ENCODE data around the gene CERS6. TPM values are rescaled to one million over a fixed set of nuclear protein-coding genes. Genes with fewer than 3 reads are reported as not detected.

The CERS6 gene
- total and polyA plus RNA-seq, 2 experiments from 2014 or later, result 8.3 to 16.0 TPM

DNA sequence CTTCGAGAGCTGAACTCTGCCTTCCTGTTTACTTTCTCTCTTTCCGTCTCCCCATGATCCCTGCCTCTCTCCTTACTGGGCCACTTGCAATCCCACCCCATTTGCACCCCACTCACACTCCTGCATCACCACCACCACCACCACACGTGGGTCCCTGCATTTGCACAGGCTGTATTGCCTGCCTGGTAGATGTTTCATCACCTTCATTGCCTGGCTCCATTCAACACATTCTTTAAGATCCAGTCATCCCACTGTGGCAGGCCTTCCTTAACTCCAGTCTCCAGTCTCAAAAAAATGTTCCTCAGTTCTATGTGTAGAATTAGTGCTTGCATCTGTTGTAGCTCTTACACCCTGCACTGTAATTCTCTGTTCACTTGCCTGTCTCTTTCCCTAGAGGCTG lies 360.3 kb downstream of the CERS6 start:
- Histone ChIP-seq H3K4me3 (no peak overlapping the region), H3K9me2 (ENCODE audit: insufficient read depth) (no peaks in the 10 kb centered on the region), H3K4me1 (ENCODE audit: insufficient read depth) (peaks cover 15% of the 10 kb centered on the region), H3K9me3 (ENCODE audit: low read depth) (no peaks in the 10 kb centered on the region), H3K36me3 (ENCODE audit: low read depth) (no peaks in the 10 kb centered on the region), H3K4me2 (ENCODE audit: unreplicated experiment) (peak overlapping the region; percentile 32), H3K27ac (peak overlapping the region; percentile 47), H2AFZ (no peak overlapping the region), H3K9ac (no peak overlapping the region), H3K27me3 (replicated peaks; ENCODE audit: insufficient read depth) (no peaks in the 10 kb centered on the region), H3K79me2 (ENCODE audit: insufficient read depth) (no peaks in the 10 kb centered on the region), H4K20me1 (ENCODE audit: insufficient read depth) (no peaks in the 10 kb centered on the region), H3F3A (ENCODE audit: insufficient read depth) (peaks cover 7% of the 10 kb centered on the region)
- 61 to 64% methylated on average over 3 of the region's 3 CpGs for WGBS, 2 experiments (ENCODE audit: low coverage in 1 of 2, low lambda C conversion rate in 2 of 2, missing lambda C conversion rate in 2 of 2)
- DNase-seq, result peak; percentile 89
- TF ChIP-seq EZH2 (IDR thresholded peaks at IDR 0.05; ENCODE audit: insufficient read depth, poor library complexity, severe bottlenecking) (no peak), EZH2phosphoT487 (IDR thresholded peaks at IDR 0.05; ENCODE audit: insufficient read depth, low read depth) (no peak)
- in situ Hi-C loops (cut with MboI), result no loop called here

DNA sequence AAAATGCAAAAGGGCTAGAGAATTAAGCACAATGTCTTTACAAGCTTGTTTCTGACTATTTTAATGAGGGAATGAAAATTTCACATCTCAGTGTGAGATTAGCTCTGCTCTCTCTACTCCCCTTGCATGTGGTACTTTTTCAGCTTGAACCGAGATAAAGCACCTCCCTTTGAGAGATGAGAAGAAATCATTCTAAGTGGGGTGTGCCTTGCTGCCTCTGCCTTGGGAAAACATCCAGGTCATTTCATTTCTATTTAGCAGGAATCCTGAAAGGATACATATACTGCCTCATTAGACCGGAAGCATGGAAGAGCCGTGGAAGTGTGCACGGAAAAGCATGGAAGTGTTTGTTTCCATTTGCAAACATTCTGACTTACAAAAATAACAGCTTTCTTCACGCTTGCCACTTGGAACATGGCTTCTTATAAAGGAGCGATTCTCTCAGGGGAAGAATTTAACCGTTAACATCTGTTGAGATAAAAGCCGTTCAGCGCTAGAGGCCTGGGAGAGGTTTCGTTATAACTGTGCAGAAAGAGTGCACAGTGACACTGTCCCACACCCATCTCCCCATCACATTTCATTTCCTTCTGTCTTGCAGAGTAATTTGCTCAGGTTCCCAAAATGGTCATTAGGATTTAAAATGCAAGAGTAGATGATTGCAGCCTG lies 363.1 kb downstream of the CERS6 start:
- in situ Hi-C loops (cut with MboI), result no loop called here
- Histone ChIP-seq H3K36me3 (ENCODE audit: low read depth) (no peaks in the 10 kb centered on the region), H3K9me3 (ENCODE audit: low read depth) (no peaks in the 10 kb centered on the region), H3K79me2 (ENCODE audit: insufficient read depth) (no peaks in the 10 kb centered on the region), H2AFZ (no peak overlapping the region), H3K9me2 (ENCODE audit: insufficient read depth) (no peaks in the 10 kb centered on the region), H3K4me3 (no peak overlapping the region), H3K4me1 (ENCODE audit: insufficient read depth) (peaks cover 15% of the 10 kb centered on the region), H3K4me2 (ENCODE audit: unreplicated experiment) (no peak overlapping the region), H4K20me1 (ENCODE audit: insufficient read depth) (no peaks in the 10 kb centered on the region), H3K27me3 (replicated peaks; ENCODE audit: insufficient read depth) (no peaks in the 10 kb centered on the region), H3K9ac (no peak overlapping the region), H3K27ac (no peak overlapping the region), H3F3A (ENCODE audit: insufficient read depth) (peaks cover 7% of the 10 kb centered on the region)
- no peak for TF ChIP-seq EZH2phosphoT487 (IDR thresholded peaks at IDR 0.05; ENCODE audit: insufficient read depth, low read depth)
- TF ChIP-seq EZH2 (IDR thresholded peaks at IDR 0.05; ENCODE audit: insufficient read depth, poor library complexity, severe bottlenecking), result no peak
- 61 to 65% methylated on average over 10 of the region's 10 CpGs for WGBS, 2 experiments (ENCODE audit: low coverage in 1 of 2, low lambda C conversion rate in 2 of 2, missing lambda C conversion rate in 2 of 2)
- DNase-seq, result no peak

DNA sequence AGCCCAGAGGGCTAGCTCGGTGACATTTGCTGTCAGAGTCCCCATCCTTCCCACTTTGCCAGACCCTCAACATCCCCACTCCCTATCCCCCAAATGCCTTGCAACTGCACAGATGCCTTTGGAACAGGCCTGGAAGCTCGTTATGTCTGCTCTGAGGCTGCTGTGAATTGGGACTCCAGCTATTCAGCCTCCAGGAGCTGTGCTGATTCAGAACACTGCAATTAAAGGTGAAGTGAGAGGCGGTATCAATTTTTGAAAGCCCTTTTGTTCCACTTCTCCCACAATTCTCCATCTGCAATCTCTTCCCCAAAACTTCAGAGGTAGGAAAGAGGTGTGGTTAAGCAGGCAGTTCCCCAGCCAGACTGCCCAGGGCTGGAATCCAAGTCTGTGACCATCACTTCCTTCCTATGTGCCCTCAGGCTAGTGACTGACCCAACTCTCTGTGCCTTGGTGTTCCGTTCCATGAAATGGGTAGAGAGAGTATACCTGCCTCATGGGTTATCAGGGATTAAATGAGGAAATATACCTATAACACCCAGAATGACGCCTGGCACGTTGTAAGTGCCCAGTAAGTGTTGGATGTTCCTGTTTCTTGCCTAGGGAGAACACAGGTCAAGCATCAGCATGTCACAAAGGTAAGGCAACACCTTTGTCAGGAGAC lies 363.9 kb downstream of the CERS6 start:
- no peaks in the 10 kb centered on the region for H3K9me3 ChIP-seq (ENCODE audit: low read depth)
- H3K4me3 ChIP-seq, result no peak overlapping the region
- no peaks in the 10 kb centered on the region for H3K79me2 ChIP-seq (ENCODE audit: insufficient read depth)
- in situ Hi-C loops (cut with MboI), result no loop called here
- no peak overlapping the region for H3K4me2 ChIP-seq (ENCODE audit: unreplicated experiment)
- H3K9me2 ChIP-seq (ENCODE audit: insufficient read depth), result no peaks in the 10 kb centered on the region
- no peaks in the 10 kb centered on the region for H3K36me3 ChIP-seq (ENCODE audit: low read depth)
- H3K9ac ChIP-seq, result no peak overlapping the region
- peaks cover 7% of the 10 kb centered on the region for H3F3A ChIP-seq (ENCODE audit: insufficient read depth)
- H3K27me3 ChIP-seq (replicated peaks; ENCODE audit: insufficient read depth), result no peaks in the 10 kb centered on the region
- 80 to 82% methylated on average over 6 of the region's 6 CpGs for WGBS, 2 experiments (ENCODE audit: low coverage in 1 of 2, low lambda C conversion rate in 2 of 2, missing lambda C conversion rate in 2 of 2)
- H2AFZ ChIP-seq, result no peak overlapping the region
- no peaks in the 10 kb centered on the region for H4K20me1 ChIP-seq (ENCODE audit: insufficient read depth)
- H3K4me1 ChIP-seq (ENCODE audit: insufficient read depth), result peaks cover 15% of the 10 kb centered on the region
- H3K27ac ChIP-seq, result no peak overlapping the region
- TF ChIP-seq EZH2 (IDR thresholded peaks at IDR 0.05; ENCODE audit: insufficient read depth, poor library complexity, severe bottlenecking) (no peak), EZH2phosphoT487 (IDR thresholded peaks at IDR 0.05; ENCODE audit: insufficient read depth, low read depth) (no peak)
- DNase-seq, result no peak

DNA sequence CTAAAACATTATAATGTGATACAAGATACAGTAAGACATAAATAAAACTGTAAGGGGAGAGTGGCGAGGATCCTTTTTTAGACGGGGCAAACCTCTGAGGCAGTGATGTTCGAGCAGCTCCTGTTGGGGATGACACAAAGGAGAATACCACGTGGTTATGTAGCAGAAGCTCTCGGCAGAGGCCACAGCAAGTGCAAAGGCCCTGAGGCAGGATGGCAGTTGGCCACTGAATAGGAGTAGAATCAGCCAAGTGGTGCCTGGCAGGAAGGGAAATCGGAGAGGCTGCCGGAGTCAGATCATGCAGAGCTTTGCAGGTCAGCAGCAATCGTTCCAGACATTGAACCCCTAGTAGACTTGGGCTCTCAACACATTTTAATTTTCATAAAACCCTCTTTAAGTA lies 365.5 kb downstream of the CERS6 start:
- Histone ChIP-seq H4K20me1 (ENCODE audit: insufficient read depth) (no peaks in the 10 kb centered on the region), H3K27ac (no peak overlapping the region), H3K4me2 (ENCODE audit: unreplicated experiment) (no peak overlapping the region), H3K9me3 (ENCODE audit: low read depth) (no peaks in the 10 kb centered on the region), H3F3A (ENCODE audit: insufficient read depth) (peaks cover 5% of the 10 kb centered on the region), H3K4me3 (no peak overlapping the region), H3K4me1 (ENCODE audit: insufficient read depth) (peaks cover 8% of the 10 kb centered on the region), H3K9ac (no peak overlapping the region), H3K27me3 (replicated peaks; ENCODE audit: insufficient read depth) (no peaks in the 10 kb centered on the region), H3K79me2 (ENCODE audit: insufficient read depth) (no peaks in the 10 kb centered on the region), H3K36me3 (ENCODE audit: low read depth) (no peaks in the 10 kb centered on the region), H3K9me2 (ENCODE audit: insufficient read depth) (no peaks in the 10 kb centered on the region), H2AFZ (no peak overlapping the region)
- TF ChIP-seq EZH2 (IDR thresholded peaks at IDR 0.05; ENCODE audit: insufficient read depth, poor library complexity, severe bottlenecking) (no peak), EZH2phosphoT487 (IDR thresholded peaks at IDR 0.05; ENCODE audit: insufficient read depth, low read depth) (no peak)
- in situ Hi-C loops (cut with MboI), result no loop called here
- WGBS, 2 experiments (ENCODE audit: low coverage in 1 of 2, low lambda C conversion rate in 2 of 2, missing lambda C conversion rate in 2 of 2), result 84% methylated on average over 8 of the region's 8 CpGs
- DNase-seq, result no peak
